Raji (cell line): Measurements from ENCODE around the gene METTL25.

Source experiments
- POLR2A ChIP-seq: IDR thresholded peaks from 2 replicates; pipeline ENCODE4 v1.6.1; 2011; ENCODE audit warnings: low read depth, low read length, control low read depth; ENCODE audit not compliant: insufficient read depth

METTL25 gene

GRCh38 chr12:82479511-82479910 lies 121.2 kb downstream of the METTL25 start:
- no peak for TF ChIP-seq POLR2A

GRCh38 chr12:82480606-82481005 lies 122.3 kb downstream of the METTL25 start:
- no peak for TF ChIP-seq POLR2A

GRCh38 chr12:82481954-82482353 lies 123.6 kb downstream of the METTL25 start:
- TF ChIP-seq POLR2A: no peak

- TF ChIP-seq POLR2A: no peak
Observed at GRCh38 chr12:82486524-82487235, 128.4 kb downstream of the METTL25 start.

GRCh38 chr12:82504409-82504808 lies 146.1 kb downstream of the METTL25 start:
- TF ChIP-seq POLR2A: no peak

- TF ChIP-seq POLR2A: no peak
Observed at GRCh38 chr12:82505150-82505549, 146.8 kb downstream of the METTL25 start.

- TF ChIP-seq POLR2A: no peak
Observed at GRCh38 chr12:82507686-82508085, 149.4 kb downstream of the METTL25 start.

- no peak for TF ChIP-seq POLR2A
Observed at GRCh38 chr12:82510386-82510785, 152.1 kb downstream of the METTL25 start.

GRCh38 chr12:82514880-82515279 lies 156.6 kb downstream of the METTL25 start:
- TF ChIP-seq POLR2A: no peak

- no peak for TF ChIP-seq POLR2A
Observed at GRCh38 chr12:82515652-82516051, 157.3 kb downstream of the METTL25 start.

GRCh38 chr12:82517027-82517426 lies 158.7 kb downstream of the METTL25 start:
- no peak for TF ChIP-seq POLR2A

GRCh38 chr12:82517808-82518207 lies 159.5 kb downstream of the METTL25 start:
- no peak for TF ChIP-seq POLR2A

- TF ChIP-seq POLR2A: no peak
Observed at GRCh38 chr12:82519510-82519909, 161.2 kb downstream of the METTL25 start.

GRCh38 chr12:82522285-82522684 lies 164.0 kb downstream of the METTL25 start:
- TF ChIP-seq POLR2A: no peak

GRCh38 chr12:82522762-82523161 lies 164.4 kb downstream of the METTL25 start:
- no peak for TF ChIP-seq POLR2A

- TF ChIP-seq POLR2A: no peak
Observed at GRCh38 chr12:82523996-82524395, 165.7 kb downstream of the METTL25 start.

- no peak for TF ChIP-seq POLR2A
Observed at GRCh38 chr12:82524641-82525040, 166.3 kb downstream of the METTL25 start.
